K562 (cell line): ENCODE results near the gene PRMT5. TPM values are rescaled to one million over a fixed set of nuclear protein-coding genes. Genes with fewer than 3 reads are reported as not detected.
A peak's percentile ranks its signal among the peaks of the same experiment; 100 is the strongest.

Source experiments
- ATF6 ChIP-seq: sonication (generic); formaldehyde crosslinking; IDR thresholded peaks from 2 replicates; pipeline ENCODE4 v1.4.0; 2020; ENCODE audit warnings: mild to moderate bottlenecking, missing genetic modification reagents
- CREM ChIP-seq: IDR thresholded peaks from 2 replicates; pipeline ENCODE4 v1.6.1; 2014; ENCODE audit warnings: antibody characterized with exemption, low read depth
- GMEB1 ChIP-seq: fragments of 250-450 bp; sonication (Bioruptor Pico); IDR thresholded peaks from 2 replicates; pipeline ENCODE4 v1.4.0; 2020; ENCODE audit warnings: mild to moderate bottlenecking
- HLTF ChIP-seq: fragments of 450-650 bp; IDR thresholded peaks from 2 replicates; pipeline ENCODE4 v1.6.1; 2016
- JUND ChIP-seq, 2 experiments: IDR thresholded peaks; 2 replicates in 1 of 2; 3 replicates in 1 of 2; pipeline ENCODE4 v1.6.1; 2011; ENCODE audit warnings: borderline replicate concordance in 2 of 2, low read depth in 2 of 2, low read length in 2 of 2, improper control_type of control experiment in 1 of 2, missing biosample characterization in 1 of 2, missing genetic modification characterization in 1 of 2, missing genetic modification reagents in 1 of 2
- MAFK ChIP-seq: IDR thresholded peaks from 2 replicates; pipeline ENCODE4 v1.6.1; 2011; ENCODE audit warnings: low read length, improper control_type of control experiment
- MTA2 ChIP-seq: fragments of 450-650 bp; IDR thresholded peaks from 2 replicates; pipeline ENCODE4 v1.6.1; 2016; ENCODE audit warnings: low read depth
- NFE2L1 ChIP-seq: fragments of 450-650 bp; IDR thresholded peaks from 2 replicates; pipeline ENCODE4 v1.6.1; 2016; ENCODE audit warnings: missing genetic modification characterization, low read depth, mild to moderate bottlenecking, missing compliant biosample characterization, moderate library complexity, borderline replicate concordance
- PHB2 ChIP-seq: fragments of 450-650 bp; IDR thresholded peaks from 2 replicates; pipeline ENCODE4 v1.6.1; 2017; ENCODE audit warnings: low read depth
- RCOR1 ChIP-seq, 2 experiments: IDR thresholded peaks; 2 replicates each; pipeline ENCODE4 v1.6.1; 2012; ENCODE audit warnings: low read depth in 2 of 2, low read length in 2 of 2, borderline replicate concordance in 1 of 2, improper control_type of control experiment in 1 of 2
- RUNX1 ChIP-seq: sonication (generic); IDR thresholded peaks from 2 replicates; pipeline ENCODE4 v1.6.1; 2016; ENCODE audit warnings: antibody characterized with exemption, low read depth
- SOX6 ChIP-seq: fragments of 450-650 bp; IDR thresholded peaks from 2 replicates; pipeline ENCODE4 v1.6.1; 2014; ENCODE audit warnings: mild to moderate bottlenecking
- STAT5A ChIP-seq: IDR thresholded peaks from 2 replicates; pipeline ENCODE4 v1.6.1; 2012; ENCODE audit warnings: low read length, inconsistent platforms, borderline replicate concordance
- TAL1 ChIP-seq: fragments of 450-650 bp; IDR thresholded peaks from 2 replicates; pipeline ENCODE4 v1.6.1; 2016; ENCODE audit warnings: mild to moderate bottlenecking
- ZFP30 ChIP-seq: fragments of 250-450 bp; sonication (Bioruptor Pico); IDR thresholded peaks from 2 replicates; pipeline ENCODE4 v1.8.0; 2022; ENCODE audit warnings: moderate library complexity, mild to moderate bottlenecking, inconsistent platforms, borderline replicate concordance
- ZNF3 ChIP-seq: fragments of 250-450 bp; sonication (Bioruptor Pico); IDR thresholded peaks from 2 replicates; pipeline ENCODE4 v1.5.0; 2021; ENCODE audit warnings: mild to moderate bottlenecking, moderate library complexity
- ZNF408 ChIP-seq: fragments of 250-450 bp; sonication (Bioruptor Pico); IDR thresholded peaks from 2 replicates; pipeline ENCODE4 v1.4.0; 2020; ENCODE audit warnings: low read depth, mild to moderate bottlenecking, moderate library complexity
- ZNF79 ChIP-seq: fragments of 250-450 bp; sonication (Bioruptor Pico); IDR thresholded peaks from 2 replicates; pipeline ENCODE4 v1.4.0; 2020; ENCODE audit warnings: low read depth, mild to moderate bottlenecking, moderate library complexity
- polyA plus RNA-seq, 8 experiments: library from polyadenylated mRNA; depleted of rRNA in 4 of 8; stranded (reverse) in 5 of 8; unstranded in 3 of 8; fragments of >200 nt; fragmentation: Nextera tagmentation in 2 of 8; fragmentation: Illumina TruSeq in 1 of 8; extraction: Ambion mirVana in 2 of 8; extraction: Trizol in 1 of 8; gene quantifications; 2 replicates each; pipeline versions ENCODE4 v1.2.1 to v1.2.3, GENCODE V29; 2011 to 2014; ENCODE audit warnings: inconsistent platforms in 1 of 8, missing spikeins in 1 of 8
- total RNA-seq, 7 experiments: library from RNA; depleted of rRNA in 6 of 7; stranded (reverse); fragments of >200 nt in 6 of 7; fragmentation: Illumina TruSeq in 2 of 7; extraction: Trizol in 2 of 7; gene quantifications; 2 replicates each; pipeline versions ENCODE4 v1.2.1 to v1.2.3, GENCODE V29; 2011 to 2021; ENCODE audit warnings: low replicate concordance in 1 of 7
- TF ChIP-seq, protein P1 (sequence below): fragments of 250-450 bp; sonication (Bioruptor Pico); IDR thresholded peaks from 2 replicates; pipeline ENCODE4 v1.4.0; 2020; ENCODE audit warnings: mild to moderate bottlenecking, moderate library complexity
- TF ChIP-seq, protein P2 (sequence below): sonication (generic); formaldehyde crosslinking; IDR thresholded peaks from 2 replicates; pipeline ENCODE4 v1.8.1; 2023; ENCODE audit warnings: mild to moderate bottlenecking, missing genetic modification reagents, moderate library complexity

Gene PRMT5
- total and polyA plus RNA-seq, 9 of the 15 experiments (the other 6 are each of a cell fraction or from before 2014, with no cell fraction given): 114 to 552 (median 222) TPM

- TF ChIP-seq, protein P1, sequence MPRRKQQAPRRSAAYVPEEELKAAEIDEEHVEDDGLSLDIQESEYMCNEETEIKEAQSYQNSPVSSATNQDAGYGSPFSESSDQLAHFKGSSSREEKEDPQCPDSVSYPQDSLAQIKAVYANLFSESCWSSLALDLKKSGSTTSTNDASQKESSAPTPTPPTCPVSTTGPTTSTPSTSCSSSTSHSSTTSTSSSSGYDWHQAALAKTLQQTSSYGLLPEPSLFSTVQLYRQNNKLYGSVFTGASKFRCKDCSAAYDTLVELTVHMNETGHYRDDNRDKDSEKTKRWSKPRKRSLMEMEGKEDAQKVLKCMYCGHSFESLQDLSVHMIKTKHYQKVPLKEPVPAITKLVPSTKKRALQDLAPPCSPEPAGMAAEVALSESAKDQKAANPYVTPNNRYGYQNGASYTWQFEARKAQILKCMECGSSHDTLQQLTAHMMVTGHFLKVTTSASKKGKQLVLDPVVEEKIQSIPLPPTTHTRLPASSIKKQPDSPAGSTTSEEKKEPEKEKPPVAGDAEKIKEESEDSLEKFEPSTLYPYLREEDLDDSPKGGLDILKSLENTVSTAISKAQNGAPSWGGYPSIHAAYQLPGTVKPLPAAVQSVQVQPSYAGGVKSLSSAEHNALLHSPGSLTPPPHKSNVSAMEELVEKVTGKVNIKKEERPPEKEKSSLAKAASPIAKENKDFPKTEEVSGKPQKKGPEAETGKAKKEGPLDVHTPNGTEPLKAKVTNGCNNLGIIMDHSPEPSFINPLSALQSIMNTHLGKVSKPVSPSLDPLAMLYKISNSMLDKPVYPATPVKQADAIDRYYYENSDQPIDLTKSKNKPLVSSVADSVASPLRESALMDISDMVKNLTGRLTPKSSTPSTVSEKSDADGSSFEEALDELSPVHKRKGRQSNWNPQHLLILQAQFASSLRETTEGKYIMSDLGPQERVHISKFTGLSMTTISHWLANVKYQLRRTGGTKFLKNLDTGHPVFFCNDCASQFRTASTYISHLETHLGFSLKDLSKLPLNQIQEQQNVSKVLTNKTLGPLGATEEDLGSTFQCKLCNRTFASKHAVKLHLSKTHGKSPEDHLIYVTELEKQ (CRISPR knock-in tag): no peak
- TF ChIP-seq MAFK (no peak), PHB2 (peak; percentile 86; the same call in 1 of the 2 replicates), ZNF3 (CRISPR knock-in tag) (no peak), SOX6 (peak; percentile 73), HLTF (no peak), GMEB1 (CRISPR knock-in tag) (no peak), ZNF79 (no peak), TAL1 (peak; percentile 93), MTA2 (peak; percentile 87), ZFP30 (CRISPR knock-in tag) (no peak), ZNF408 (CRISPR knock-in tag) (no peak), RCOR1 (IDR thresholded peaks at IDR 0.05; ENCODE audit: borderline replicate concordance in 1 of 2, low read depth in 2 of 2, low read length in 2 of 2) (peak; percentile 47 to 63; a peak in 2 of 4 replicates), NFE2L1 (tag) (no peak), RUNX1 (0 out of 2 replicates have a peak, but pooled peaks have one; percentile 69), JUND (IDR thresholded peaks at IDR 0.05; ENCODE audit: borderline replicate concordance, low read depth, low read length) (peak; percentile 45; the same call in 1 of the 2 replicates), JUND (tag; IDR thresholded peaks at IDR 0.05; ENCODE audit: borderline replicate concordance, low read depth, low read length) (peak; percentile 52; the same call in 1 of the 3 replicates), ATF6 (CRISPR knock-in tag) (no peak), CREM (0 out of 2 replicates have a peak, but pooled peaks have one; percentile 20), STAT5A (peak; percentile 88)
- TF ChIP-seq, protein P2, sequence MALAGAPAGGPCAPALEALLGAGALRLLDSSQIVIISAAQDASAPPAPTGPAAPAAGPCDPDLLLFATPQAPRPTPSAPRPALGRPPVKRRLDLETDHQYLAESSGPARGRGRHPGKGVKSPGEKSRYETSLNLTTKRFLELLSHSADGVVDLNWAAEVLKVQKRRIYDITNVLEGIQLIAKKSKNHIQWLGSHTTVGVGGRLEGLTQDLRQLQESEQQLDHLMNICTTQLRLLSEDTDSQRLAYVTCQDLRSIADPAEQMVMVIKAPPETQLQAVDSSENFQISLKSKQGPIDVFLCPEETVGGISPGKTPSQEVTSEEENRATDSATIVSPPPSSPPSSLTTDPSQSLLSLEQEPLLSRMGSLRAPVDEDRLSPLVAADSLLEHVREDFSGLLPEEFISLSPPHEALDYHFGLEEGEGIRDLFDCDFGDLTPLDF (CRISPR knock-in tag): no peak
Observed at GRCh38 chr14:22897357-22897756, 31.8 kb downstream of the PRMT5 start (continued).
